Ishikawa (cell line): ENCODE data around the gene MAPKAPK5.

Experiments
- CEBPB ChIP-seq: IDR thresholded peaks from 2 replicates; pipeline ENCODE4 v1.6.1; 2012
- CREB1 ChIP-seq: IDR thresholded peaks from 2 replicates; pipeline ENCODE4 v1.6.1; 2012; ENCODE audit warnings: low read depth
- EGR1 ChIP-seq: IDR thresholded peaks from 2 replicates; pipeline ENCODE4 v1.6.1; 2012
- EP300 ChIP-seq: IDR thresholded peaks from 2 replicates; pipeline ENCODE4 v1.6.1; 2012; ENCODE audit warnings: borderline replicate concordance
- FOXM1 ChIP-seq: IDR thresholded peaks from 2 replicates; pipeline ENCODE4 v1.6.1; 2012; ENCODE audit warnings: low read depth, borderline replicate concordance
- MAX ChIP-seq: IDR thresholded peaks from 2 replicates; pipeline ENCODE4 v1.6.1; 2012
- NFIC ChIP-seq: IDR thresholded peaks from 2 replicates; pipeline ENCODE4 v1.6.1; 2012
- RAD21 ChIP-seq: IDR thresholded peaks from 2 replicates; pipeline ENCODE4 v1.6.1; 2012; ENCODE audit warnings: low read depth
- TAF1 ChIP-seq: IDR thresholded peaks from 2 replicates; pipeline ENCODE4 v1.6.1; 2012; ENCODE audit warnings: low read depth, mild to moderate bottlenecking
- TCF12 ChIP-seq: IDR thresholded peaks from 2 replicates; pipeline ENCODE4 v1.6.1; 2012; ENCODE audit warnings: low read depth
- TEAD4 ChIP-seq: IDR thresholded peaks from 2 replicates; pipeline ENCODE4 v1.6.1; 2012
- USF1 ChIP-seq: IDR thresholded peaks from 2 replicates; pipeline ENCODE4 v1.6.1; 2012
- YY1 ChIP-seq: IDR thresholded peaks from 2 replicates; pipeline ENCODE4 v1.6.1; 2012; ENCODE audit warnings: low read depth
- ZBTB7A ChIP-seq: IDR thresholded peaks from 2 replicates; pipeline ENCODE4 v1.6.1; 2012; ENCODE audit warnings: low read depth
- TF ChIP-seq, protein P1 (sequence below): IDR thresholded peaks from 2 replicates; pipeline ENCODE4 v1.6.1; 2012; ENCODE audit warnings: low read depth, mild to moderate bottlenecking

Gene MAPKAPK5

GRCh38 chr12:111850526-111850925 is 8.5 kb downstream of the MAPKAPK5 start:
- TF ChIP-seq, protein P1, sequence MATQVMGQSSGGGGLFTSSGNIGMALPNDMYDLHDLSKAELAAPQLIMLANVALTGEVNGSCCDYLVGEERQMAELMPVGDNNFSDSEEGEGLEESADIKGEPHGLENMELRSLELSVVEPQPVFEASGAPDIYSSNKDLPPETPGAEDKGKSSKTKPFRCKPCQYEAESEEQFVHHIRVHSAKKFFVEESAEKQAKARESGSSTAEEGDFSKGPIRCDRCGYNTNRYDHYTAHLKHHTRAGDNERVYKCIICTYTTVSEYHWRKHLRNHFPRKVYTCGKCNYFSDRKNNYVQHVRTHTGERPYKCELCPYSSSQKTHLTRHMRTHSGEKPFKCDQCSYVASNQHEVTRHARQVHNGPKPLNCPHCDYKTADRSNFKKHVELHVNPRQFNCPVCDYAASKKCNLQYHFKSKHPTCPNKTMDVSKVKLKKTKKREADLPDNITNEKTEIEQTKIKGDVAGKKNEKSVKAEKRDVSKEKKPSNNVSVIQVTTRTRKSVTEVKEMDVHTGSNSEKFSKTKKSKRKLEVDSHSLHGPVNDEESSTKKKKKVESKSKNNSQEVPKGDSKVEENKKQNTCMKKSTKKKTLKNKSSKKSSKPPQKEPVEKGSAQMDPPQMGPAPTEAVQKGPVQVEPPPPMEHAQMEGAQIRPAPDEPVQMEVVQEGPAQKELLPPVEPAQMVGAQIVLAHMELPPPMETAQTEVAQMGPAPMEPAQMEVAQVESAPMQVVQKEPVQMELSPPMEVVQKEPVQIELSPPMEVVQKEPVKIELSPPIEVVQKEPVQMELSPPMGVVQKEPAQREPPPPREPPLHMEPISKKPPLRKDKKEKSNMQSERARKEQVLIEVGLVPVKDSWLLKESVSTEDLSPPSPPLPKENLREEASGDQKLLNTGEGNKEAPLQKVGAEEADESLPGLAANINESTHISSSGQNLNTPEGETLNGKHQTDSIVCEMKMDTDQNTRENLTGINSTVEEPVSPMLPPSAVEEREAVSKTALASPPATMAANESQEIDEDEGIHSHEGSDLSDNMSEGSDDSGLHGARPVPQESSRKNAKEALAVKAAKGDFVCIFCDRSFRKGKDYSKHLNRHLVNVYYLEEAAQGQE = no peak
- TF ChIP-seq FOXM1 = no peak
- no peak for TF ChIP-seq EGR1
- TF ChIP-seq USF1 = no peak
- TF ChIP-seq CEBPB = no peak
- TF ChIP-seq CREB1 = no peak
- no peak for TF ChIP-seq YY1
- TF ChIP-seq TCF12 = no peak
- TF ChIP-seq MAX = no peak
- no peak for TF ChIP-seq RAD21
- TF ChIP-seq ZBTB7A = no peak

DNA sequence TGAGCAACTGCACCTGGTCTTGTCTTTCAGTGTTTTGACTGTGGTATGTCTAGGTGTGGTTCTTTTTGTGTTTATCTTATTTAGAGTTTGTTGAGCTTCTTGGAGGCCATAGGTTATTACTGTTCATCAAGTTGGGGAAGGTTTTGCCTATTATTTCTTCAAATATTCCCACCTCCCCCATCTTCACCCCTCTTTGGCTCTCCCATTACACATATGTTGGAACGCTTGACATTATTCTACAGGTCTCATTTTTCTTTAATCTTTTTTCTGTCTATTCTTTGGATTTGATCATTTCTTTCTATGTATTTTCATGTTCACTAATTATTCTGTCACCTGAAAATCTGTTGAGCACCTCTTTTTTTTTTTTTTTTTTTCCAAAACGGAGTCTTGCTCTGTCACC is 16.2 kb downstream of the MAPKAPK5 start:
- TF ChIP-seq, protein P1 = no peak
- TF ChIP-seq EGR1 (no peak), CEBPB (no peak), TAF1 (no peak), CREB1 (no peak), TEAD4 (no peak), USF1 (no peak), YY1 (no peak), EP300 (no peak), FOXM1 (no peak), RAD21 (no peak), NFIC (no peak), MAX (no peak), ZBTB7A (no peak), TCF12 (no peak)

DNA sequence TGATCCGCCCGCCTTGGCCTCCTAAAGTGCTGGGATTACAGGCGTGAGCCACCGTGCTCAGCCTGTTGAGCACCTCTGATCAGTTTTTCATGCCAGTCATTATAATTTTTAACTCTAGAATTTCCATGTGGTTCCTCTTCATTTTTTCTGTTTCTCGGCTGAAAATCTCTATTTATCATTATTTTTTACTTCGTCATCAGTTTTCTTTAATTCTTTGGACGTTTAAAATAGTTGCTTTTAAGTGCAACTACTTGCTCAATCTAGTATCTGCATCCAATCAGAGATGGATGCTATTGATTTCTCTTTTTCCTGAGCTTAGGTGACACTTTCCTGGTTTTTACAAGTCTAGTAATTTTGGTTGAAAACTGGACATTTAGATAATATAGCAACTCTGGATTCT is 16.8 kb downstream of the MAPKAPK5 start:
- TF ChIP-seq MAX (no peak), RAD21 (no peak), YY1 (no peak), NFIC (no peak), EGR1 (no peak), CEBPB (no peak), TAF1 (no peak), USF1 (no peak), ZBTB7A (no peak), TEAD4 (no peak)
- TF ChIP-seq, protein P1 = no peak

GRCh38 chr12:111864913-111865312 is 22.9 kb downstream of the MAPKAPK5 start:
- TF ChIP-seq, protein P1 = no peak
- TF ChIP-seq TCF12 = no peak
